ENCODE measurements around the gene TCF4.

- TF ChIP-seq POLR2AphosphoS5 (IDR thresholded peaks at IDR 0.05; ENCODE audit: low read depth, low read length) = no peak
- TF ChIP-seq CTCF (IDR thresholded peaks at IDR 0.05) = no peak
- no peak for TF ChIP-seq REST (IDR thresholded peaks at IDR 0.05; ENCODE audit: low read depth, low read length)
- no peak for TF ChIP-seq MXI1 (IDR thresholded peaks at IDR 0.05; ENCODE audit: low read depth, low read length)
- no peak for TF ChIP-seq SIN3A (IDR thresholded peaks at IDR 0.05; ENCODE audit: borderline replicate concordance, low read depth, low read length)
- TF ChIP-seq IRF3 (IDR thresholded peaks at IDR 0.05; ENCODE audit: low read depth, low read length) = no peak
- no peak for TF ChIP-seq MAX (IDR thresholded peaks at IDR 0.05; ENCODE audit: low read depth)
- TF ChIP-seq YY1 (IDR thresholded peaks at IDR 0.05; ENCODE audit: low read depth) = no peak
- no peak for TF ChIP-seq MEF2A (IDR thresholded peaks at IDR 0.05; ENCODE audit: borderline replicate concordance, low read depth)
- TF ChIP-seq SMC3 (IDR thresholded peaks at IDR 0.05; ENCODE audit: low read depth, low read length) = no peak
- TF ChIP-seq CHD2 (IDR thresholded peaks at IDR 0.05; ENCODE audit: low read length, partially characterized antibody) = no peak
- no peak for TF ChIP-seq TCF12 (IDR thresholded peaks at IDR 0.05)
Measured at GRCh38 chr18:55515214-55515613, 72.8 kb downstream of the TCF4 start.
